Measurements from ENCODE around the gene HSPB9. TPM values are rescaled to one million over a fixed set of nuclear protein-coding genes. Genes with fewer than 3 reads are reported as not detected.

HSPB9 gene
- polyA plus RNA-seq, 1 donor from 2014 or later, result not detected

DNA sequence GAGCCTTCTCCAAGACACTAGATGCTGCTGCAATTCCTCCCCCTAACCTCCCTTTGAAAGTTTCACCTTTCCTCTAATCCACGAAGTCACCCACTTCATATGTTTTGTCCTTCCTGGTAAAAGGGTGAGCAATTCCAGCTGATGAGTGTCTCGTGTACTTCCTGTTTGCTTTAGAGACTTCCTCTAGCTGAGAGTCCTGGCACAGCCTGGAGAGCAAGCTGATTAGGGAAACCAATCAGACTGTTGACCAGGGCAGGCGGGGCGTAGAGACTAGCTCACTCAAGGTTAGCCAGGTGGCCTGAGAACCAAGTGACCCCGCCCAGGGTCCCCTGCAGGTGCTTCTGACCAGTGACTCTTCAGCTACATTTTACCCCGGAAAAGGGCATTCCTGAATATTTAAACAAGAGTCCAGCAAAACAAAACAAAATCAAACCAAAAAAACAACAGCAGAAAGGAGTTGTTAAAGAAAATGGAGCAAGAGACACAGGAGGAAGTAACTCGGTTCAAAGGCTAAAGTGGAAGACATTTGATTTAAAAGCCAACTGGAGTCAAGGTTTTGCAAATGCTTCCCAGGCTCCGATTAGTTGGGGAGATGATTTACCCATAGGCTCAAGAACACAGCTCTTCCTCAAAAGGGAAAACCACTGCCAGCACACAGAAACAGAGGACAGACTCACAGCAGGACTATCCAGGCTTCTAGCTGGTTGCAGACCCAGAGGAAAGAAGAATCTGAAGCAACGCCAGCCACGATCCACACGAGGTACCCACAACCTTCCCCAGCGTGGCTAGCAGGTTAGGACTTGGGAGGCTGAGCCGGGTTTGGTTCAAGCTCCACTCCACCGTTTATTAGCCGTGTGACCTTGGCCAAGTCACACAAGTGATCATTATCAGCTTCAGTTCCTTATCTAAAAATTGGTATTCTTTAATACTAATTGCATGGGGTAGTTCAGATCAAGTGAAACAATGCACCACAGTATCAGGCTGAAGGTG lies 13.4 kb downstream of the HSPB9 start:
- Histone ChIP-seq H3K9ac (ENCODE audit: low read length) (no peak overlapping the region), H3K27me3 (ENCODE audit: insufficient read depth, low read depth, low read length) (no peaks in the 10 kb centered on the region), H3K36me3 (ENCODE audit: insufficient read depth, low read length) (no peaks in the 10 kb centered on the region), H4K20me1 (ENCODE audit: insufficient read depth) (no peaks in the 10 kb centered on the region), H3K4me3 (ENCODE audit: low read length) (no peak overlapping the region), H3K4me2 (ENCODE audit: low read length) (no peak overlapping the region), H3K79me2 (replicated peaks; ENCODE audit: insufficient read depth, low read length) (no peaks in the 10 kb centered on the region), H2AFZ (ENCODE audit: low read depth, low read length) (no peak overlapping the region), H3K9me2 (ENCODE audit: insufficient read depth, low read length) (no peaks in the 10 kb centered on the region), H3K27ac (ENCODE audit: low read length) (no peak overlapping the region), H3F3A (ENCODE audit: insufficient read depth, low read length, poor library complexity, severe bottlenecking) (no peaks in the 10 kb centered on the region), H3K9me3 (ENCODE audit: low read length) (no peaks in the 10 kb centered on the region)
- TF ChIP-seq, protein P1, sequence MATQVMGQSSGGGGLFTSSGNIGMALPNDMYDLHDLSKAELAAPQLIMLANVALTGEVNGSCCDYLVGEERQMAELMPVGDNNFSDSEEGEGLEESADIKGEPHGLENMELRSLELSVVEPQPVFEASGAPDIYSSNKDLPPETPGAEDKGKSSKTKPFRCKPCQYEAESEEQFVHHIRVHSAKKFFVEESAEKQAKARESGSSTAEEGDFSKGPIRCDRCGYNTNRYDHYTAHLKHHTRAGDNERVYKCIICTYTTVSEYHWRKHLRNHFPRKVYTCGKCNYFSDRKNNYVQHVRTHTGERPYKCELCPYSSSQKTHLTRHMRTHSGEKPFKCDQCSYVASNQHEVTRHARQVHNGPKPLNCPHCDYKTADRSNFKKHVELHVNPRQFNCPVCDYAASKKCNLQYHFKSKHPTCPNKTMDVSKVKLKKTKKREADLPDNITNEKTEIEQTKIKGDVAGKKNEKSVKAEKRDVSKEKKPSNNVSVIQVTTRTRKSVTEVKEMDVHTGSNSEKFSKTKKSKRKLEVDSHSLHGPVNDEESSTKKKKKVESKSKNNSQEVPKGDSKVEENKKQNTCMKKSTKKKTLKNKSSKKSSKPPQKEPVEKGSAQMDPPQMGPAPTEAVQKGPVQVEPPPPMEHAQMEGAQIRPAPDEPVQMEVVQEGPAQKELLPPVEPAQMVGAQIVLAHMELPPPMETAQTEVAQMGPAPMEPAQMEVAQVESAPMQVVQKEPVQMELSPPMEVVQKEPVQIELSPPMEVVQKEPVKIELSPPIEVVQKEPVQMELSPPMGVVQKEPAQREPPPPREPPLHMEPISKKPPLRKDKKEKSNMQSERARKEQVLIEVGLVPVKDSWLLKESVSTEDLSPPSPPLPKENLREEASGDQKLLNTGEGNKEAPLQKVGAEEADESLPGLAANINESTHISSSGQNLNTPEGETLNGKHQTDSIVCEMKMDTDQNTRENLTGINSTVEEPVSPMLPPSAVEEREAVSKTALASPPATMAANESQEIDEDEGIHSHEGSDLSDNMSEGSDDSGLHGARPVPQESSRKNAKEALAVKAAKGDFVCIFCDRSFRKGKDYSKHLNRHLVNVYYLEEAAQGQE (IDR thresholded peaks at IDR 0.05; ENCODE audit: borderline replicate concordance), result no peak
- no peak for TF ChIP-seq EZH2 (IDR thresholded peaks at IDR 0.05; ENCODE audit: borderline replicate concordance, insufficient read depth, low read length, poor library complexity, severe bottlenecking)

DNA sequence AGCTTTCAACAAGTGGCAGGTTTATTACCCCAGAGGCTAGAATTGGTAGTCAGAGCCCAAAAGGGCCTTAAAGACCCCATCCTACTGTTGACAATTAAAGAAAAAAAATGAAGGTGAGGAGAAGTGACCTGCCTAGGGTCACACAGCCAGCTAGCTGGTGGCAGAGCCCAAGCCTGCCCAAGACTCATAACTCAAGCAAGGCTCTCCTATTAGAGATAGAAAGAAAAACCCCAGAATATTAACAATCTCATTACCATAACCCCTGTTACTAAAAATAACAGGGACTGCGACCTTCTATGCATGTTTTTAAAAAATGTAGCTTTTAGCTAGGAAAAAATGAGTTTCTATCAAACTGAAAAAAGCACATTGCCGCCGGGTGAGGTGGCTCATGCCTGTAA lies 14.0 kb downstream of the HSPB9 start:
- Histone ChIP-seq H3K4me3 (ENCODE audit: low read length) (no peak overlapping the region), H2AFZ (ENCODE audit: low read depth, low read length) (no peak overlapping the region), H4K20me1 (ENCODE audit: insufficient read depth) (no peaks in the 10 kb centered on the region), H3K36me3 (ENCODE audit: insufficient read depth, low read length) (no peaks in the 10 kb centered on the region), H3K9ac (ENCODE audit: low read length) (no peak overlapping the region), H3K27me3 (ENCODE audit: insufficient read depth, low read depth, low read length) (no peaks in the 10 kb centered on the region), H3F3A (ENCODE audit: insufficient read depth, low read length, poor library complexity, severe bottlenecking) (no peaks in the 10 kb centered on the region), H3K79me2 (replicated peaks; ENCODE audit: insufficient read depth, low read length) (no peaks in the 10 kb centered on the region), H3K27ac (ENCODE audit: low read length) (no peak overlapping the region), H3K4me2 (ENCODE audit: low read length) (no peak overlapping the region), H3K9me3 (ENCODE audit: low read length) (no peaks in the 10 kb centered on the region), H3K9me2 (ENCODE audit: insufficient read depth, low read length) (no peaks in the 10 kb centered on the region)
- TF ChIP-seq, protein P1 (IDR thresholded peaks at IDR 0.05; ENCODE audit: borderline replicate concordance), result no peak
- no peak for TF ChIP-seq EP300 (conservative IDR thresholded peaks at IDR 0.05; ENCODE audit: poor library complexity, severe bottlenecking)
- TF ChIP-seq MXI1 (conservative IDR thresholded peaks at IDR 0.05; ENCODE audit: poor library complexity, severe bottlenecking), result no peak
- TF ChIP-seq, protein P2, sequence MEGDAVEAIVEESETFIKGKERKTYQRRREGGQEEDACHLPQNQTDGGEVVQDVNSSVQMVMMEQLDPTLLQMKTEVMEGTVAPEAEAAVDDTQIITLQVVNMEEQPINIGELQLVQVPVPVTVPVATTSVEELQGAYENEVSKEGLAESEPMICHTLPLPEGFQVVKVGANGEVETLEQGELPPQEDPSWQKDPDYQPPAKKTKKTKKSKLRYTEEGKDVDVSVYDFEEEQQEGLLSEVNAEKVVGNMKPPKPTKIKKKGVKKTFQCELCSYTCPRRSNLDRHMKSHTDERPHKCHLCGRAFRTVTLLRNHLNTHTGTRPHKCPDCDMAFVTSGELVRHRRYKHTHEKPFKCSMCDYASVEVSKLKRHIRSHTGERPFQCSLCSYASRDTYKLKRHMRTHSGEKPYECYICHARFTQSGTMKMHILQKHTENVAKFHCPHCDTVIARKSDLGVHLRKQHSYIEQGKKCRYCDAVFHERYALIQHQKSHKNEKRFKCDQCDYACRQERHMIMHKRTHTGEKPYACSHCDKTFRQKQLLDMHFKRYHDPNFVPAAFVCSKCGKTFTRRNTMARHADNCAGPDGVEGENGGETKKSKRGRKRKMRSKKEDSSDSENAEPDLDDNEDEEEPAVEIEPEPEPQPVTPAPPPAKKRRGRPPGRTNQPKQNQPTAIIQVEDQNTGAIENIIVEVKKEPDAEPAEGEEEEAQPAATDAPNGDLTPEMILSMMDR (IDR thresholded peaks at IDR 0.05; ENCODE audit: poor library complexity, severe bottlenecking), result no peak
- TF ChIP-seq EZH2 (IDR thresholded peaks at IDR 0.05; ENCODE audit: borderline replicate concordance, insufficient read depth, low read length, poor library complexity, severe bottlenecking), result no peak

Data from neural cell (in vitro differentiated cells).